ENCODE measurements around the gene ADAM29.

DNA sequence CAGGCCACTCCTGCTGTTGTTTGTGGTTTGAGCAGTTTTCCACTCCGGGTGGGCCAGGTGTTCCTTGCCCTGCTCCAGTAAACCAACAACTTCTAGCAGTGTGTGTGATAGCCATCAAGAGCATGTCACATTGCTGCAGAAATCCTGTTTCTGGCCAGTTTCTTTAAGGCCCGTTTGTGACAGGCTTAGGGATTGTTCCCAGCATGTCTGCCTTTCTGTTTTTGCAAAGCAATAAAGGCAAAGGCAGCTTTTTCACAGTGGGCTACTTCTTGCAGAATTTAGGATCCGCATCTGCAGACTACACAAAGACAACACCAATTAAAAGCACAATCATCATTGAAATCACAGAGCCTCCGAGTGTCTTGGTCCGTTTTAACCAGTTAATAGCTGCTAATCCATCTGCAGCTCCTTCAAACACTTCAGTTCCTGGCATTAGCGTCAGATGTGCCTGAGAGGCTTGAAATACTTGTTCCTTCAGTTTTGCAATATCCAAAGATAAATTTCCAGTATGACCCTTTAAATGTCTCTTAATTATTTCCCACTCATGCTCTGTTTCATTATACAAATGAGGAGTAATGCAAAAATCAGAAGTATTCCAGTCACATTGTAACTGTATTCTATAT lies 65.1 kb downstream of the ADAM29 start:
- TF ChIP-seq RAD21 (IDR thresholded peaks at IDR 0.05; ENCODE audit: low read depth) (no peak), JUND (IDR thresholded peaks at IDR 0.05) (no peak), POLR2AphosphoS5 (IDR thresholded peaks at IDR 0.05; ENCODE audit: low read depth, low read length) (no peak), POLR2A (IDR thresholded peaks at IDR 0.05; ENCODE audit: borderline replicate concordance, extremely low read depth, insufficient read depth, insufficient read length) (no peak), YY1 (IDR thresholded peaks at IDR 0.05; ENCODE audit: extremely low read depth, insufficient replicate concordance, low read depth, low read length) (no peak), EZH2phosphoT487 (IDR thresholded peaks at IDR 0.05; ENCODE audit: borderline replicate concordance) (no peak), ZNF274 (IDR thresholded peaks at IDR 0.05; ENCODE audit: low read depth, low read length) (no peak), MAX (IDR thresholded peaks at IDR 0.05) (no peak)
- TF ChIP-seq, protein P1, sequence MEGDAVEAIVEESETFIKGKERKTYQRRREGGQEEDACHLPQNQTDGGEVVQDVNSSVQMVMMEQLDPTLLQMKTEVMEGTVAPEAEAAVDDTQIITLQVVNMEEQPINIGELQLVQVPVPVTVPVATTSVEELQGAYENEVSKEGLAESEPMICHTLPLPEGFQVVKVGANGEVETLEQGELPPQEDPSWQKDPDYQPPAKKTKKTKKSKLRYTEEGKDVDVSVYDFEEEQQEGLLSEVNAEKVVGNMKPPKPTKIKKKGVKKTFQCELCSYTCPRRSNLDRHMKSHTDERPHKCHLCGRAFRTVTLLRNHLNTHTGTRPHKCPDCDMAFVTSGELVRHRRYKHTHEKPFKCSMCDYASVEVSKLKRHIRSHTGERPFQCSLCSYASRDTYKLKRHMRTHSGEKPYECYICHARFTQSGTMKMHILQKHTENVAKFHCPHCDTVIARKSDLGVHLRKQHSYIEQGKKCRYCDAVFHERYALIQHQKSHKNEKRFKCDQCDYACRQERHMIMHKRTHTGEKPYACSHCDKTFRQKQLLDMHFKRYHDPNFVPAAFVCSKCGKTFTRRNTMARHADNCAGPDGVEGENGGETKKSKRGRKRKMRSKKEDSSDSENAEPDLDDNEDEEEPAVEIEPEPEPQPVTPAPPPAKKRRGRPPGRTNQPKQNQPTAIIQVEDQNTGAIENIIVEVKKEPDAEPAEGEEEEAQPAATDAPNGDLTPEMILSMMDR (IDR thresholded peaks at IDR 0.05 in 2 of 3, conservative IDR thresholded peaks at IDR 0.05 in 1 of 3; ENCODE audit: borderline replicate concordance in 1 of 3, insufficient read depth in 1 of 3, low read depth in 2 of 3, low read length in 2 of 3), result no peak
